ENCODE data around the gene MEIS1. TPM values are rescaled to one million over a fixed set of nuclear protein-coding genes. Genes with fewer than 3 reads are reported as not detected.

Gene MEIS1
- total RNA-seq, 4 donors from 2014 or later, result 9.2 to 22.6 (median 18.8) TPM

DNA sequence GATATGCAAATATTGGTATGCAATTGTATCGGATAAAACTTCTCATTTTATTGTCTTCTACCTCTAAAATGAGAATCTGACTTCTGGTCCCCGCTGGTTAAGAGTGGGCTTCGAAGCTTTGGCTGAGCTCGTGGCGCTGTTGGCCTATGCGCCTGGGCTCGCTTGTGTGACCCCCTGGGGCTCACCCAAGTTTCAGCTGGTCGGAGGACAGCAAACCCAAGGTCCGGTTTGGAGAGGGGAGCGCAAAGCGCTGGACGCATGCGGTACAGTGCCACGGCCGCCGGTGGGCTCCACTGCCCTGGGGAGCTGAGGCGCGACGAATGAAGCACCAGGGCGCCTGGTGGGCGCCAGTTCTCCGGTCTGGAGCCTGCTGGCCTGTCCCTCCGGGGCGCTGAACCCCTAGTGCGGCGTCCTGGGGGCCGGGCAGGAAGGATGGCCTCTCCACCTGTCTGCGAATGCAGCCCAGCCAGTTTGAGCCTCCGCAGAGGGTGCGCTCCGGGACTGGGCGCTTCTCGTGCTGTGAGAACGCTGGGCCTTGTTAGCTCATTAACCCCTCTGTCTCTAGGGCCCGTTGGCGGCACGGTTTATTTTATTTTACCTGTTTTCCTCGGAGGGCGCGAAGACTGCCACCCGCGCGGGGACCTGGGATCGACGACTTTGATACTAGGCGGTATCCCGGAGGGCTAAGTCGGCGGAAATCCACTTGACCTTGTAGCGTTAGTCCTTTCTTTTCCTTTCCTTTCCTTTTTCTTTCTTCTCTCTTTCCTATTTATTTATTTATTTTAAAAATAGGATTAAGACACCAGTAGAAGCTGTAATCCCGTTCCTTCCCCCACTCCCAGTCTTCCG lies 10.4 kb downstream of the MEIS1 start:
- intact Hi-C loops (cut with DNase I; ENCODE audit: low total_unique reads), result no loop called here
- 60 to 64% methylated on average over 40 to 46 of the region's 52 CpGs for WGBS, 2 donors
- DNase-seq (ENCODE audit: low spot score in 2 of 2), result no peak
- TF ChIP-seq POLR2A (IDR thresholded peaks at IDR 0.05), result no peak
- TF ChIP-seq, protein P1, sequence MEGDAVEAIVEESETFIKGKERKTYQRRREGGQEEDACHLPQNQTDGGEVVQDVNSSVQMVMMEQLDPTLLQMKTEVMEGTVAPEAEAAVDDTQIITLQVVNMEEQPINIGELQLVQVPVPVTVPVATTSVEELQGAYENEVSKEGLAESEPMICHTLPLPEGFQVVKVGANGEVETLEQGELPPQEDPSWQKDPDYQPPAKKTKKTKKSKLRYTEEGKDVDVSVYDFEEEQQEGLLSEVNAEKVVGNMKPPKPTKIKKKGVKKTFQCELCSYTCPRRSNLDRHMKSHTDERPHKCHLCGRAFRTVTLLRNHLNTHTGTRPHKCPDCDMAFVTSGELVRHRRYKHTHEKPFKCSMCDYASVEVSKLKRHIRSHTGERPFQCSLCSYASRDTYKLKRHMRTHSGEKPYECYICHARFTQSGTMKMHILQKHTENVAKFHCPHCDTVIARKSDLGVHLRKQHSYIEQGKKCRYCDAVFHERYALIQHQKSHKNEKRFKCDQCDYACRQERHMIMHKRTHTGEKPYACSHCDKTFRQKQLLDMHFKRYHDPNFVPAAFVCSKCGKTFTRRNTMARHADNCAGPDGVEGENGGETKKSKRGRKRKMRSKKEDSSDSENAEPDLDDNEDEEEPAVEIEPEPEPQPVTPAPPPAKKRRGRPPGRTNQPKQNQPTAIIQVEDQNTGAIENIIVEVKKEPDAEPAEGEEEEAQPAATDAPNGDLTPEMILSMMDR (IDR thresholded peaks at IDR 0.05), result no peak
- no peak overlapping the region for H3K4me3 ChIP-seq (ENCODE audit: low read depth, poor library complexity, severe bottlenecking)

DNA sequence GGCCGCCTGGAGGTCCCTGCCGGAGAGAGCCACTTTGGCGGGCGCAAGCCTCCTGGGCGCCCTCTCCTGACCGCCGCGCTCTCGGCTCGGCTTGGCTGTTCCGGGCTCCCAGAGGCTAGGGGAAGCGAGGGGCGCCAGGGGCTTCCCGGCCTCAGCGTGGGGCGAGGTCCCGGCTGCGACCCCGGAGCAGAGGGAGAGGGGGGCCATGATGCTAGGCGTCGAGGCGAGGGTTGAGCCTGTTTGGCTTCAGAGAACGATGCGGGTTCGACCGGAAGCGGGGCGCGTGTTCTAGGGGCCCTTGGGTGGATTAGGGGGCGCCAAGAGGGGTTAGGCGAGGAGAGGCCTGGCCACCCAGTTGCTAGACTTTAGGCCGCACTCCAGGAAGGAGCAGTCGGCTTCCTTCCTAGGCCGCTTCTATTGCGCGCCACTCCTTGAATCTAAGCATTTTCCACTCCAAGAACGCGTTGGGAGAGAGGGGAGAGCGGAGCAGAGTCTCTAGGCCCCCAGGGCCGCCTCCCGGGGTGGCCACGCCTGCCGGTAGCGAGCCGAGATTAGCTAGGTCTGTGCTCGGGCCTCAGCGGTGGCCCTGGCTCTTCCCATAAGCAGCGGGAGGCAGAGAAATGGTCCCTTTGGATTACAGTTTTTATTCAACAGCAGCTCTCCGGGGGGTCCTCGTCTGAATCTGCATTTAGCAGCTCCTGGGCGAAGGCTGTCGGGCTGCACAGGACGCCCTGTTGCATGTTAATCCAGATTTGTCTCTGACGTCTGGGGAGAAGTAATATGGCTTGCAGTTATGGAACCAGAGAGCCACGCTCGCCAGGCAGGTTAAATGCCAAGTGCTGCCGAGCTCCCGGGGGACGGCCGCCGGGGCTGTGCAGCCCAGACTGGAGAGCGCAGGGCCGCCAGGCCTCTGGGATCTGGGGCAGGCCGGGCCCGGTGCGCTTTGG lies 11.3 kb downstream of the MEIS1 start:
- no peak overlapping the region for H3K4me3 ChIP-seq (ENCODE audit: low read depth, poor library complexity, severe bottlenecking)
- DNase-seq (ENCODE audit: low spot score in 2 of 2), result no peak
- WGBS, 2 donors, result 47 to 71% methylated on average over 61 to 63 of the region's 66 CpGs
- intact Hi-C loops (cut with DNase I; ENCODE audit: low total_unique reads), result no loop called here
- TF ChIP-seq, protein P1 (IDR thresholded peaks at IDR 0.05), result no peak
- TF ChIP-seq POLR2A (IDR thresholded peaks at IDR 0.05), result no peak

DNA sequence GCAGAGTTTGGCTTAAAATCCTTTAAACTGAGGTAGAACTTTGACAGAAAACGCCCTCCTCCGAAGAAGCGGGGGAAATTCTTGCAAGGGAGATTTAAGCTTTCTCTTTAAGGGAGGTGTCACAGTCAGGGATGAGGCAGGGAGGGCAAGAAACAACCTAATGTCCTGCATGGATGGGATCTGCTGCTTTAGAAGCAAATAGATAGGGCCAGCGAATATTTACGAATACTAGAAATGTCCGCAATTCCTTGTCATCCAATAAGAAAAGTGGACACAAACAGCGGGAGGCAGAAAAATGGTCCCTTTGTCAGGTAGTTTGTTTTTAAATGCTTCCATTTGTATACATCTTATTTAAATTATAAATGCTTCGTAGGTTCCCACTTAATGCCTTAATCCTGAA lies 12.0 kb downstream of the MEIS1 start:
- intact Hi-C loops (cut with DNase I; ENCODE audit: low total_unique reads), result no loop called here
- no peak for DNase-seq (ENCODE audit: low spot score in 2 of 2)
- no peak for TF ChIP-seq POLR2A (IDR thresholded peaks at IDR 0.05)
- TF ChIP-seq, protein P1 (IDR thresholded peaks at IDR 0.05), result no peak
- H3K4me3 ChIP-seq (ENCODE audit: low read depth, poor library complexity, severe bottlenecking), result no peak overlapping the region
- 82 to 85% methylated on average over 8 of the region's 8 CpGs for WGBS, 2 donors

DNA sequence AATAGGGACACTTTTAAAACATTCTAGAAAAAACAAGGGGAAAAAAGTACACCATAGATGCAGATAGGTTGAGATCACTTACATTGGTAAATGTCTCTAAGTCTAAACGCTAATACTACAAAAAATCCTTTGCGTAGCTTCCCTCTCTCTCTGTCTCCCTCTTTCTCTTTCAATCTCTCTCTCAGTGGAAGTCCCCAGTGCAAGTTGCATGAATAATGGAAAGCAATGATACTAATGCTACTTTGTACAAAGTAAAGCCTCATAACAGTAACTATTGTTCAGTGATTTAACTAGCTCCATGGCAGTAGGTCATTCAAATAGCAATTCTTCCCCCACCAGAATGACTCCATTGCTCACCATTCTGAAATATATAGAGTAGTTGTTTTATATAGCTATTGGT lies 12.8 kb downstream of the MEIS1 start:
- no peak for DNase-seq (ENCODE audit: low spot score in 2 of 2)
- intact Hi-C loops (cut with DNase I; ENCODE audit: low total_unique reads), result no loop called here
- TF ChIP-seq, protein P1 (IDR thresholded peaks at IDR 0.05), result no peak
- no peak for TF ChIP-seq POLR2A (IDR thresholded peaks at IDR 0.05)
- 84 to 88% methylated on average over 2 of the region's 2 CpGs for WGBS, 2 donors
- no peak overlapping the region for H3K4me3 ChIP-seq (ENCODE audit: low read depth, poor library complexity, severe bottlenecking)

DNA sequence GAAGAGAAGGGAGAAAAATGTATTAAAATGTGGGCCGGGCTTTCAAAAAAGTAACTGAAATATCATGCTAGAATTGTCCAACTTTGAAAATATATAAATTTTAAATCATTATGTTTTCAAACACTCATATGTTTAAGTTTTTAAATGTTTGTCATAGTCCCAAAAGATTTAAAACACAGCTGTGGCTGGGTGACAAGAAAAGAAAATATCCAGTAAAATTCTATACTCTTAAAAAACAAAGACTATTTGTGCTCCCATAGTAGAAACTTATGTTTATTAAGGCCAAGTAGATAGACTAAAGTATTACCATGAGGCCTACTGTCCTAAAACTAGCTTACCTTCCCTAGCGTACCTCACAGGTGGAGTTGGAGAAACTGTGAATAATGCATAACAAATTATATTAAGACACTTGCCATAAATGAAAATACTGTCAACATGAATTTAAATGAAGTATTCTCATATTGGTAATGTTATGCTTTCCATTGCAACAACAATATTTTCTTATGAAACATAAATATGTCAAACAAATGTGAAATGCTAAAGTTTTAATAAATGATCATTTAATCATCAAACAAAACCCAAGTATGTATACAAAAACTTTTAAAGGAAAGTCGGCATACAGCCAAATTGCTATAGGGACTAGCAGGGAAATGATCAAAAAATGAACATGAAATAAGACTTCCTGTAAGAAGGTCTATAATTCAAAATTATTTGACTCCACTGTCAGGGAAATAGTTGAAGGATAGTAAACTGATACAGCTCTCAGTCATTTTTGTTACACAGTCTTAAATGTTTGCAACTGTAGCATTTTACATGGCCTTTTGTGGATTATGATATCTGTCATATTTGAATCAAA lies 13.4 kb downstream of the MEIS1 start:
- no peak for DNase-seq (ENCODE audit: low spot score in 2 of 2)
- TF ChIP-seq POLR2A (IDR thresholded peaks at IDR 0.05), result no peak
- TF ChIP-seq, protein P1 (IDR thresholded peaks at IDR 0.05), result no peak
- no peak overlapping the region for H3K4me3 ChIP-seq (ENCODE audit: low read depth, poor library complexity, severe bottlenecking)
- WGBS, 2 donors, result 74 to 78% methylated on average over 3 of the region's 3 CpGs
- intact Hi-C loops (cut with DNase I; ENCODE audit: low total_unique reads), result no loop called here

Data from lower leg skin (tissue), 4 donors.